Activated CD4-positive, alpha-beta T cell treated with anti-CD3 and anti-CD28 coated beads, Interleukin-2, amount 50 U/mL, for 4 hours (primary cell): ENCODE measurements around the gene TMEM72.

Source experiments
- DNase-seq, 2 experiments: peaks; one replicate each; pipeline ENCODE4 v3.0.0-alpha.2; 2020

Gene TMEM72

GRCh38 chr10:44890696-44891563 lies 20.2 kb upstream of the TMEM72 start:
- DNase-seq, result no peak

GRCh38 chr10:44891721-44892120 lies 19.4 kb upstream of the TMEM72 start:
- no peak for DNase-seq

- DNase-seq, result no peak
Measured at GRCh38 chr10:44893604-44894468, 17.3 kb upstream of the TMEM72 start.

GRCh38 chr10:44894691-44895090 lies 16.4 kb upstream of the TMEM72 start:
- no peak for DNase-seq

- no peak for DNase-seq
Measured at GRCh38 chr10:44895280-44895679, 15.9 kb upstream of the TMEM72 start.

DNA sequence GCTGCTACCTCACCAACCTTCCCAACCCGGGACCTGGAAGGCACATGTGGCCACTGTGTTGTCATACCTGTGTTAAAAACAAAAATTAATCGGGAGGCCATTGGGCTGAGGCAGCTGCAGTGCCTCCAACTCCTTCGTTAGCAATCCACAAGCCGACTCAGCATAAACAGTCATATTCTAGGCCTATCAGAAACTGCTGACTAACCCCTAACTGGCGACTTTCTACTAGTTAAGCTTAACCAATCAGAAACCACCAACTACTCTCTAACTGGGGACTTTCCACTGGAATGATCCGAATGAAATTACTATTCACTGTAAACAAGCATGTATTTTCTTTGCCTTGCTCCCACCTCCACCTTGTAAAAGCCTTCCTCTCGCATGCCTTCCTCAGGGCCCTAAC lies 14.1 kb upstream of the TMEM72 start:
- DNase-seq, result no peak

DNA sequence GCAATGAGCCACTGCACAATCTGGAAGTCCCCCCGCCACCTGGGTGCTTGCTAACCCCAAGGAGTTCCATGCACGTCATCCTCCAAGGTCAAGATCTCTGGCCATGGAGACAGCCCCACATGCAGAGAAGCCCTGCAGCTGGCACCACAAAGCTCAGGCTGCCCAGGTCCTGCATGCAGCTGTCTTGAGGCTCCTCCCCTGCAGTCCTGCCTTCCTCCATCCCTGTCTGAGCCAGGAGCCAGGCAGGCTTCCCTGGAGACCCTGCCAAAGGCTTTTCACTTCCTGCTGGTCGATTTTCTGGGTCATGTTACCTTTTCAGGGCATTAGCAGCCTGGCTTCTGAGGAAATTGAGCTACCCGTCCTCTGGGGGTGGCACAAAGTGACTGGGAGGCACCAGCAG lies 12.5 kb upstream of the TMEM72 start:
- DNase-seq, result no peak

DNA sequence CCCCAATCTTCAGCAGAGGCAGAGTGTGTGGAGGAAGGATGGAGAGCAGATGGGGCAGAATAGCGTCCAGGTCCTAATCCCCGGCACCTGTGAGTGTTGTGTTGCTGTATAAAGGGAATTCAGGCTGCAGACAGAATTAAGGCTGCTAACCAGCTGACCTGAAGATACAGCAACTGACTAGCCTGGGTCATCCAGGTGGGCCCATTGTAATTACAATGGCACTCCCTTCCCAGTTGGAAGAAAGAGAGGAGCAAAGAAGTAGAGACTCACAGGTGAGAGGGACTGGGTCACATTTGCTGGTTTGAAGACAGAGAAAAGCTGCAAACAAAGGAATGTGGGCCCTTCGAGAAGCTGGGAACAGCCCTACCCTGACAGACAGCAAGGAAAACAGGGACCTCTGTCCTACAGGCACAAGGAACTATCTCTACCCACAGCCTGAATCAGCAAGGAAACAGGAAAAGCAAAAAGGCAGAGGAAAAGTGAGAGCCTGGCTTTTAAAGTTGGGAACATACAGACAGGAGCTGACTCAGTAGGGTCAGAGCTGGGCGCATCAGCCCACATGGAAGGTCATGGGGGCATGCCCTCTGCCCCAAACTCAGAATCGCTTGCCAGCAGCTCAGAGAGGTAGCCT lies 11.6 kb upstream of the TMEM72 start:
- DNase-seq, result no peak

- no peak for DNase-seq
Measured at GRCh38 chr10:44902941-44903545, 8.1 kb upstream of the TMEM72 start.

- DNase-seq, result no peak
Measured at GRCh38 chr10:44906486-44906885, 4.7 kb upstream of the TMEM72 start.

DNA sequence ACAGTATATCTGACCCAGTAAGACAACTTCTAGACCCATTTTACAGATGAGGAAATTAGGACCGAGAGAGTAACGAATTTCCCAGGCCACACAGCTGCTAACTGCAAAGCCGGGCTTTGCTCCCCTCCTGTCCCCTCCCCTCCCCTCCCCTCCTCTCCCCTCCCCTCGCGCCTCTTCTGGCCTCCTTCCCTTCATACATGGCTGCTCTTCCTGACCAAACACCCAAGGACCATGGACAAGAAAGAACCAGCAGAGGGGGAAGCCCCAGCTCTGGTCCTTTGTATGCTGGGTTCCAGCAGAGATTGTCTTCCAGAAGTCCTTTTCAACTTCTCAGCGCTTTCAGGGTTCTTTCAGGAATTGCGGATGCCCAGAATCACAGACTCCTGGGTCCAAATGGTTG lies 3.6 kb upstream of the TMEM72 start:
- DNase-seq, result no peak

DNA sequence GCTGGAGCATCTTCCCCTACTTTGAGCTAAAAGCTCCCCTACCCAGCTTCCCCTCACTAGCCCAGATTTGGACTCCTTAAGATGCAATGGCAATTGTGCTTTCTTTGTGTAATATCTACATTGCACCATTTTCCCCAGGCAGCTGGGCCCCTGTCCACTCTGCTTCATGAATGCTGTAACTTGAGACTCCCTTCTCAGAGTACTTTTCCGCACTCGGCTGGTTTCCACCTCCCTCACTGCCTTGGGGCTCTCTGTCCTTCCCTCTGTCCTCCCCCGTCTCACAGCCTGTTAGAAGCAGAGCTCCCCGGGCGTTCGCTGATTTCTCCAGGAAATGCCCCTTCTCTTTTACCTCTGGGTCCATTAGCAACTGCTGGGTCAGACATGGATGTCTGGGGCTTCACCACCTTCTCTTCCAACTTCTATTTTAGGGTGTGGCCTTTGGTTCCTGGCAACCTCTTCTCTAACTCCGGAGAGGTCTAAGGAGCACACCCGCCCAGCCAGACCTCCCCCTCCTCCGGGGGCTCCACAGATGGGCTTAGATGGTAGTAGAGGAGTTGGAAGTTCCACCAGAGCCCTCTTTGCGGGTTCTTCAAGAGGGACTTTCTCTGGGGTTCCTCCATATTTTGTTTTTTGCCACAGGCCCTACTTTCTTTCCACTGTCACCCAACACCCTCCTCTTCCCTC lies 2.9 kb upstream of the TMEM72 start:
- no peak for DNase-seq

DNA sequence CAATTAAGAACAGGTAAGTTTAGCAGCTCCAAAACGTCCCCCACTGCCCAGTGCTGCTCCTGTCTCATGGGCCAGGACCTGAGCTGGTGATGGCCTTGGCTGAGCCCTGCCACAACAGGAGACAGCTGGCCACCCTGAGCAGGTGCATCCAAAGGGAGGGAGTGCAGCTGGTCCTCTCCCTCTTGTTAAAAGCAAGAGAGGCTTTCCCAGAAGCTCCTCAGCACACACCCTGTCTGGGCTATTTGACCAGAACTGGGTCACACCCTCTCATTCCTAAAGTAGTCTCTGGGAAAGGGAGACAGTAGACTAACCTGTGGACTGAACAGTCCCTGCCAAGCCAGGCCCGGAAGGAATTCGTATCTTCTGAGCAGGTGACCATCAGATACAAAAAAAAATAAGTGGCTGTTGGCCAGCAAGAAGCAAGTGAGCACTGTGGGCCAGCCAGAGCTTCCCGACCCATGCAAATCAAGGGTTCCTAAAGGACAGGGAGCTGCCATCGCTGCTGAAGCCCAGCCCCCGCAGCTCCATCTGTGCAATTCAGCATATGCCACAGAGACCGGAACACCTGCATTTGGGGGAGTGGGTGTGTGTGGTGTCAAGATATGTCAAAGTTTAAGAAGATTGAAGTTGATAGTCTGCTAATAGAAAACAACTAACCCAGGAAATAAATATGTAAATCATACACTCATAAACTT lies 2.1 kb upstream of the TMEM72 start:
- DNase-seq, result no peak

DNA sequence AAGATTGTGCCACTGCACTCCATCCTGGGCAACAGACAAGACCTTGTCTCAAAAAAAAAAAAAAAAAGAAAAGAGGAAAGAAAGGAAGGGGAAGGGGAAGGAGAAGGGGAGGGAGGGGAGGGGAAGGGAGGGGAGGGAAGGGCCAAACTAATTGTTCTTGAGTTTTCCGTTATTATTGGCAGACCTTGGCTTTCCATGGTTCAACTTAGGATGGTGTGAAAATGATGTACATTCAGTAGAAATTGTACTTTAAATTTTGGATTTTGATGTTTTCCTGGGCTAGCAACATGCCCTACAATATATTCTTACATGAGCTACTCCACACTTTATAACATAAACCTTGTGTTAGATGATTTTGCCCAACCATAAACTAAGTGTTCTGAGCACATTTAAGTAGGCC lies 1.2 kb upstream of the TMEM72 start:
- no peak for DNase-seq

DNA sequence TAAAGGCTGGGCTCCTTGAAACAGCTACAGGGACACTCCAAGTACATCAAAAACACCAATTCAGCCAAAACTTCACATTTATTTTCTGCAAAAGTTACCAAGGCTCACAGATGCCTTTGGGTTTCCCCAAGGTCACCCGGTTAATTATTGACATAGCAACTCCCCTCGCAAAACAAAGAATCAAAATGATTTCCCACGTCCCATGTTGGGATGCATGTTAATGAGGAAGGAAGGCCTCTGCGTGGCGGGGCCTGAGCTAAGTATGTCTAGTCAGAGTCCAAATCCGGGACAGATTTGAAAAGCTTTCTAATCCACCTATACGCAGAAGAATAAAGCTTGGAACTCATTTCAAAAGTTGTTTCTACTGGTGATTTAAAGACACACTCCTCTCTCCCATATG lies 535 bp upstream of the TMEM72 start:
- DNase-seq, result no peak

- DNase-seq, result no peak
Measured at GRCh38 chr10:44911951-44912350, 814 bp downstream of the TMEM72 start.

GRCh38 chr10:44913350-44914081 lies 2.4 kb downstream of the TMEM72 start:
- DNase-seq, result no peak

- DNase-seq, result no peak
Measured at GRCh38 chr10:44914891-44915290, 3.8 kb downstream of the TMEM72 start.

DNA sequence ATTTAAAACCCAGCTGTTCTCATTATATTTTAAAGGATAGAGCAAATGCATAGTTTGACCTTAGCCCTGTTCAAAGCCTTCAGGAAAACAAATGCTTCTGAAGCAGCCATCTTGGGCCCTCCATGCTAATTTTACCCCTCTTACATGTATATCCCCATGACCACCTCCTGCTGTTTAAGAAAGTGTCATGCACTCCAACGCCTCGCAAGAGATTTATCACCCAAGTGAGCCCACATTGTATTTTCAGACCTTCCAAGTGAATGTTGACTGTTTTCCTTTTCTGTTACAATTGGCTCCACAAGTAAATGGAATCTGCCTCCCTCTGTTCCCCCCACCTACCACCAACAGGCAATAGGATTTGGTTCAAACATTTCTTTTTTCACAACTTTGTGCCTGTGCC lies 5.3 kb downstream of the TMEM72 start:
- DNase-seq, result no peak

DNA sequence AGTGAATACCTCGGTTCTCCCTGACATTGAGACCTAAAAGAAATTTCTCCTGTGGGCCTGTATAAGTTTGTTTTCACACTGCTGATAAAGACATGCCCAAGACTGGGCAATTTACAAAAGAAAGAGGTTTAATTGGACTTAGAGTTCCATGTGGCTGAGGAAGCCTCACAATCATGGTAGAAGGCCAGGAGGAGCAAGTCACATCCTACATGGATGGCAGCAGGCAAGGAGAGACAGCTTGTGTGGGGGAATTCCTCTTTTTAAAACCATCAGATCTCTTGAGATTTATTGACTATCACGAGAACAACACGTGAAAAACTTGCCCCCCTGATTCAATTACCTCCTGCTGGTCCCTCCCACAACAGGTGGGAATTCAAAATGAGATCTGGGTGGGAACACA lies 6.7 kb downstream of the TMEM72 start:
- no peak for DNase-seq

- no peak for DNase-seq
Measured at GRCh38 chr10:44920252-44920651, 9.1 kb downstream of the TMEM72 start.
